Activated B cell treated with CpG ODN at 0.5 μM for 24 hours (primary cell): ENCODE data around the gene QRICH1. TPM values are rescaled to one million over a fixed set of nuclear protein-coding genes. Genes with fewer than 3 reads are reported as not detected.
A peak's percentile ranks its signal among the peaks of the same experiment; 100 is the strongest.

Experiments used
- ATAC-seq: fragments of 200-7000 bp; cut with Tn5 transposase; one replicate; pipeline ENCODE4 v1.10.0; 2021; ENCODE audit warnings: low read depth, mild to moderate bottlenecking, moderate library complexity
- CTCF ChIA-PET: fragments of 350-600 bp; sonication (Branson Sonifier 250); formaldehyde crosslinking; loops from one replicate; lab custom pipeline; 2021; ENCODE audit warnings: antibody characterized with exemption; lab: Charles Lee
- POLR2A ChIA-PET: fragments of 350-600 bp; sonication (Branson Sonifier 250); formaldehyde crosslinking; loops from one replicate; lab custom pipeline; 2021; ENCODE audit warnings: antibody characterized with exemption; lab: Charles Lee
- DNase-seq: peaks from one replicate; pipeline ENCODE4 v3.0.0; 2022
- H3K27ac Mint-ChIP-seq: one replicate; pipeline ENCODE4 v1.8.0; 2020; ENCODE audit warnings: mixed read lengths
- H3K27me3 Mint-ChIP-seq: one replicate; pipeline ENCODE4 v1.8.0; 2021; ENCODE audit warnings: mixed read lengths
- H3K36me3 Mint-ChIP-seq: one replicate; pipeline ENCODE4 v1.8.0; 2021; ENCODE audit warnings: low read depth, mixed read lengths
- H3K4me1 Mint-ChIP-seq: one replicate; pipeline ENCODE4 v1.8.0; 2021; ENCODE audit warnings: mixed read lengths
- H3K4me3 Mint-ChIP-seq: one replicate; pipeline ENCODE4 v1.8.0; 2020; ENCODE audit warnings: mild to moderate bottlenecking, mixed read lengths
- H3K9me3 Mint-ChIP-seq: one replicate; pipeline ENCODE4 v1.8.0; 2020; ENCODE audit warnings: mixed read lengths
- intact Hi-C: fragments of 100-400 bp; cut with micrococcal nuclease; formaldehyde crosslinking; loops from one replicate; pipeline ENCODE4 v1.15.1; 2024
- total RNA-seq: library from RNA; stranded (reverse); gene quantifications from 2 replicates; pipeline ENCODE4 v1.2.3, GENCODE V29; 2022
- TF ChIP-seq, protein P1 (sequence below): fragments of 200-600 bp; IDR thresholded peaks from one replicate; pipeline ENCODE4 v1.8.0; 2022; ENCODE audit warnings: antibody characterized with exemption, mild to moderate bottlenecking

Gene QRICH1
- total RNA-seq, 1 donor from 2014 or later: 155 TPM

DNA sequence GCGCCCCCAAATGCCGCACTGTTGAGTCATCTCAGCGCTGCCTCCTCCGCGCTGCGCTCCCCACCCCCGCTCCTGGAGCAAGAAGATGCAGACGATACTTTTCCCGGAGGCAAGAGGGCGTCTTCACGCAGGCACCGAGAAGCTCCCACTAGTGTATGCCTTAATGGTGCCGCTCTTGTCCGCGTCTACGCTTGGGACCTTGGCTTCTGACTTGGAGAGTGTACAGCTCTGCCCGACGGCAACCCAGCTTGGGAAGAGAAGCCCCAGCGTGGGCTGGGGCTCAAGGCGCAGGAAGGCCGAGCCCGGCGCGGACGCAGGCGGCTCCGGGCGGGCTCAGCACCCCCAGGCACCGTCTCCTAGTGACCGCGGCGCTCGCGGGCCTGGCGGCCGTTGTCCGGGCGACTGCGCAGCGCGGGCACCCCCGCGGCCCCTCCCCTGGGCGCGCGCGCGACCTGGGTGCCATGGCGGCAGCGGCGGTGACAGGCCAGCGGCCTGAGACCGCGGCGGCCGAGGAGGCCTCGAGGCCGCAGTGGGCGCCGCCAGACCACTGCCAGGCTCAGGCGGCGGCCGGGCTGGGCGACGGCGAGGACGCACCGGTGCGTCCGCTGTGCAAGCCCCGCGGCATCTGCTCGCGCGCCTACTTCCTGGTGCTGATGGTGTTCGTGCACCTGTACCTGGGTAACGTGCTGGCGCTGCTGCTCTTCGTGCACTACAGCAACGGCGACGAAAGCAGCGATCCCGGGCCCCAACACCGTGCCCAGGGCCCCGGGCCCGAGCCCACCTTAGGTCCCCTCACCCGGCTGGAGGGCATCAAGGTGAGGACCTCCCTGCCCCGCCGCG lies 103.9 kb downstream of the QRICH1 start, which contains the start of gene P4HTM:
P4HTM (plus strand) TSS at position 446 of the 840 bp plus-strand sequence; CDS start at position 462, 16 bp downstream.
- peaks cover 18% of the 10 kb centered on the region for H3K36me3 Mint-ChIP-seq
- ATAC-seq: peak; percentile 64
- intact Hi-C loops: loop anchor here (1.0 kb wide), 3 partner anchors 17 to 31 kb away; partner anchors contain the start of gene WDR6

DNA sequence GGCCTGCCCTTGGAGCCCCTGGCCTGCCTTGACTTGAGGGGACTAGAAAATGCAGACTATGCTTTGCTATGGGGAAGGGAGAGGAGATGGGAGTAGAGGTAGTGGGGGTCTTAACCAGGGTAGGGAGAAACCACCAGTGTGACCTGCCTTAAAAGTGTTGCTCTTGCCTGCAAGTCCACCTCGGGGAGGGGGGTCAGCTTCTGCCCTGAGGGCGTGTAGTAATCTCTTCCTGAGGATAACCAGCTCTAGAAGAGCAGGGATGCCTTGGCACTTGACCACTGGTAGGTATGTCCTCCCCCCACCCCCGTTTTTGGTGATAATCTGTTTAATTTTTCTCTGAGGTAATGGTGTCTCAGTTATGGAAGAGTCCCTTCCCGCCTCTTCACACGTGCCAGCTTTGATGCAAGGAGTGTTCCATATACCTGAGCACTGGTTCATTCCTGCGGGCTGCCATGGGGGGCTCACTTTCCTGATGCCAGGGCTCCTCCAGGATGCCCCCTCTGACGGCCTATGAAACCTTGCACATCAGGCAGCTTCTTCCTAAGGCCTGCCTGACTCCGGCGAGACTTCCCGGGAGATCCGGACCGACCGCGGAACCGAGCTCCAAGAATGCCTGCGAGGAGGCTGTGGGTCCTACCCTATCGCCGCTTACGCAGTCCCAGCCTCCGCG lies 104.6 kb downstream of the QRICH1 start:
- H3K4me3 Mint-ChIP-seq: peak overlapping the region; percentile 92
- intact Hi-C loops: loop anchor here (1.0 kb wide), 1 partner anchor 25 kb away; no protein-coding TSS in a partner anchor
- CTCF ChIA-PET: interaction anchor here (1.5 to 5.0 kb wide), 8 partner anchors 16 to 459 kb away, joined by 5 to 57 read pairs (median 14); partner anchors contain the start of genes DALRD3, IMPDH2, NDUFAF3 and QRICH1
- peaks cover 20% of the 10 kb centered on the region for H3K36me3 Mint-ChIP-seq
- TF ChIP-seq, protein P1, sequence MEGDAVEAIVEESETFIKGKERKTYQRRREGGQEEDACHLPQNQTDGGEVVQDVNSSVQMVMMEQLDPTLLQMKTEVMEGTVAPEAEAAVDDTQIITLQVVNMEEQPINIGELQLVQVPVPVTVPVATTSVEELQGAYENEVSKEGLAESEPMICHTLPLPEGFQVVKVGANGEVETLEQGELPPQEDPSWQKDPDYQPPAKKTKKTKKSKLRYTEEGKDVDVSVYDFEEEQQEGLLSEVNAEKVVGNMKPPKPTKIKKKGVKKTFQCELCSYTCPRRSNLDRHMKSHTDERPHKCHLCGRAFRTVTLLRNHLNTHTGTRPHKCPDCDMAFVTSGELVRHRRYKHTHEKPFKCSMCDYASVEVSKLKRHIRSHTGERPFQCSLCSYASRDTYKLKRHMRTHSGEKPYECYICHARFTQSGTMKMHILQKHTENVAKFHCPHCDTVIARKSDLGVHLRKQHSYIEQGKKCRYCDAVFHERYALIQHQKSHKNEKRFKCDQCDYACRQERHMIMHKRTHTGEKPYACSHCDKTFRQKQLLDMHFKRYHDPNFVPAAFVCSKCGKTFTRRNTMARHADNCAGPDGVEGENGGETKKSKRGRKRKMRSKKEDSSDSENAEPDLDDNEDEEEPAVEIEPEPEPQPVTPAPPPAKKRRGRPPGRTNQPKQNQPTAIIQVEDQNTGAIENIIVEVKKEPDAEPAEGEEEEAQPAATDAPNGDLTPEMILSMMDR: no peak
- H3K4me1 Mint-ChIP-seq: peaks cover 28% of the 10 kb centered on the region
- H3K9me3 Mint-ChIP-seq: no peaks in the 10 kb centered on the region
- peak overlapping the region; percentile 83 for H3K27ac Mint-ChIP-seq
- no peak for ATAC-seq
- POLR2A ChIA-PET: interaction anchor here (0.7 to 5.1 kb wide), 10 partner anchors 17 to 715 kb away, joined by 3 to 58 read pairs (median 6); partner anchors contain the start of genes ARIH2, DALRD3, IMPDH2 and NDUFAF3
- no peaks in the 10 kb centered on the region for H3K27me3 Mint-ChIP-seq
- DNase-seq: no peak

More for the DNA sequence above, 103.9 kb downstream of the QRICH1 start, which contains the start of gene P4HTM:
- DNase-seq: peak; percentile 58
- CTCF ChIA-PET: interaction anchor here (1.5 to 5.0 kb wide), 8 partner anchors 15 to 459 kb away, joined by 5 to 57 read pairs (median 14); partner anchors contain the start of genes DALRD3, IMPDH2, NDUFAF3 and QRICH1
- TF ChIP-seq, protein P1: no peak
- Mint-ChIP-seq H3K4me3 (peak within 1 kb of the TSS; percentile 92), H3K9me3 (no peaks in the 10 kb centered on the region), H3K27ac (peak within 1 kb of the TSS; percentile 83), H3K27me3 (no peaks in the 10 kb centered on the region), H3K4me1 (peaks cover 28% of the 10 kb centered on the region)
- POLR2A ChIA-PET: interaction anchor here (0.6 to 5.1 kb wide), 12 partner anchors 9 to 716 kb away, joined by 3 to 58 read pairs (median 6); partner anchors contain the start of genes ARIH2, DALRD3, IMPDH2 and NDUFAF3

DNA sequence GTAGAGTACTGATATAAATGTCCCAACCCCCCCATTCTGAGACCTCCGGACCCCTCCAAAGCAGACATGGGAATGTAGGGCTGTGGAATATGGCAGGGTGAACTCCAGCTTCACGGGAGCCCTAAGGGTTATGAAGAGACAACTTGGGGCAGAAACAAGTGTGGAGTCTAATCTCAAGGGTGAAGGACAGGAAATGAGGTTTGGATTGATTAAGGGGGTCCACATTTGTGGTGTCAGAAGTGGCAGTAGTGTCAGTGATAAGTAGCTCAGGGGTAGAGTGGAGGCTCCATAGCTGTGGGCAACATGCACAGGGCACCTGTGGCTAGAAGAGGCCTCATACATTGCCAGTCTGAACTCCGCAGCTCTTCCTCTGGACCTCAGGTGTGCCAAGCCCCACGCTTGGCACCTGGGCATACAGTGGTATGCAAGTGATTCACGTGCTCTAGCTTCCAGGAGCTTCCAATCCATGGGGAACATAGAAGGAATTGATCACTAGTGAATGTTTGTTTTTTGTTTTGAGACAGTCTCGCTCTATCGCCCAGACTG lies 108.0 kb downstream of the QRICH1 start:
- H3K4me1 Mint-ChIP-seq: peaks cover 18% of the 10 kb centered on the region
- no peak overlapping the region for H3K27ac Mint-ChIP-seq
- DNase-seq (no peak), ATAC-seq (no peak)
- ChIA-PET POLR2A (interaction anchor here (1.4 kb wide), 1 partner anchor 36 kb away, joined by 4 read pairs; the partner anchor contains the start of gene NDUFAF3), CTCF (interaction anchor here (1.2 to 5.0 kb wide), 4 partner anchors 21 to 171 kb away, joined by 3 to 57 read pairs (median 47); partner anchors contain the start of genes DALRD3, QRICH1 and WDR6)
- no peaks in the 10 kb centered on the region for H3K27me3 Mint-ChIP-seq
- H3K4me3 Mint-ChIP-seq: no peak overlapping the region
- TF ChIP-seq, protein P1: no peak
- H3K36me3 Mint-ChIP-seq: peaks cover 51% of the 10 kb centered on the region
- intact Hi-C loops: no loop called here
- no peaks in the 10 kb centered on the region for H3K9me3 Mint-ChIP-seq

DNA sequence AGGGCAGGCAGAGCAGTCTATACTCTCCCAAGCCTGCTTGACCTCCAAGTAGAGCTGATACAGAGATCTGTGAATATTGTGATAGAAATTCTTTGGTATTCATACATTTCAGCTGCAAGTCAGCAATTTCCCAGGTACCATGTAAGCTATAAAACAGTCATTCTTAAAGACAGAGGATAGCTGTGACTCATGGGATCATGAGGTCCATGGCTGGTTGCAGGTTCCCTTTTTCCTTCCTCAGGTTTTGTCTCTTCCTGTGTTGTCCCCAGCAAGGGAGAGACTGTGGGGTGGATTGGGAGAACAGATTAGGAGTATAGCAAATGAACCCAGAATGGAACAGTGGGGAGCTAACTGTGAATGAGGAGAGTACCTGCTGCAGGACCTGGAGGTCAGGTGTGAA lies 109.2 kb downstream of the QRICH1 start:
- TF ChIP-seq, protein P1: no peak
- H3K36me3 Mint-ChIP-seq: peaks cover 59% of the 10 kb centered on the region

More for the DNA sequence above, 109.2 kb downstream of the QRICH1 start:
- Mint-ChIP-seq H3K27me3 (no peaks in the 10 kb centered on the region), H3K4me3 (no peak overlapping the region), H3K9me3 (no peaks in the 10 kb centered on the region), H3K27ac (no peak overlapping the region), H3K4me1 (peaks cover 11% of the 10 kb centered on the region)
- ChIA-PET CTCF (interaction anchor here (1.1 to 1.4 kb wide), 2 partner anchors 45 to 170 kb away, joined by 3 read pairs; no protein-coding TSS in a partner anchor), POLR2A (interaction anchor here (1.0 kb wide), 1 partner anchor 34 kb away, joined by 3 read pairs; the partner anchor contains the start of gene DALRD3)
- no peak for ATAC-seq
- intact Hi-C loops: no loop called here
- DNase-seq: no peak
